GM21528 (cell line): ENCODE data around the gene CAPS2.
"Not testable (repeated sequence)": the region's sequence is repeated elsewhere in the genome, so short reads cannot be mapped to it uniquely, and the experiment has no call there.

Experiments
- ATAC-seq: cut with Tn5 transposase; IDR thresholded peaks from one replicate; pipeline ENCODE4 v1.9.1; 2021; ENCODE audit warnings: mild to moderate bottlenecking, moderate library complexity; ENCODE audit not compliant: unreplicated experiment, low FRiP score

Gene CAPS2

GRCh38 chr12:75329918-75330826 is at the start of gene CAPS2:
Gene CAPS2 (minus strand): TSS chr12:75330324. CDS start chr12:75326498, 3,826 bp downstream.
- peak; percentile 93 for ATAC-seq

- ATAC-seq, result no peak
Measured at GRCh38 chr12:75378354-75378753, 48.2 kb upstream of the CAPS2 start.

GRCh38 chr12:75374971-75375370 is 44.8 kb upstream of the CAPS2 start:
- no peak for ATAC-seq

- ATAC-seq, result no peak
Measured at GRCh38 chr12:75366629-75367028, 36.5 kb upstream of the CAPS2 start.

GRCh38 chr12:75364919-75365318 is 34.8 kb upstream of the CAPS2 start:
- ATAC-seq, result no peak

GRCh38 chr12:75361408-75361807 is 31.3 kb upstream of the CAPS2 start:
- ATAC-seq, result no peak

- no peak for ATAC-seq
Measured at GRCh38 chr12:75360920-75361319, 30.8 kb upstream of the CAPS2 start.

GRCh38 chr12:75354011-75354410 is 23.9 kb upstream of the CAPS2 start:
- ATAC-seq, result no peak

- no peak for ATAC-seq
Measured at GRCh38 chr12:75350413-75350812, 20.3 kb upstream of the CAPS2 start.

- no peak for ATAC-seq
Measured at GRCh38 chr12:75349946-75350345, 19.8 kb upstream of the CAPS2 start.

- ATAC-seq, result not testable (repeated sequence)
Measured at GRCh38 chr12:75346215-75346614, 16.1 kb upstream of the CAPS2 start.

- no peak for ATAC-seq
Measured at GRCh38 chr12:75345531-75345930, 15.4 kb upstream of the CAPS2 start.

- no peak for ATAC-seq
Measured at GRCh38 chr12:75341873-75342272, 11.7 kb upstream of the CAPS2 start.

GRCh38 chr12:75337905-75338304 is 7.8 kb upstream of the CAPS2 start:
- no peak for ATAC-seq

- ATAC-seq, result peak; percentile 60
Measured at GRCh38 chr12:75334384-75335030, 4.4 kb upstream of the CAPS2 start, which contains the start of gene GLIPR1L1. Gene GLIPR1L1 (plus strand): TSS chr12:75334670. CDS start chr12:75334729, 59 bp downstream.

- ATAC-seq, result no peak
Measured at GRCh38 chr12:75327642-75328041, 2.5 kb downstream of the CAPS2 start.

GRCh38 chr12:75323663-75324062 is 6.5 kb downstream of the CAPS2 start:
- no peak for ATAC-seq

GRCh38 chr12:75322464-75322863 is 7.7 kb downstream of the CAPS2 start:
- no peak for ATAC-seq

GRCh38 chr12:75317784-75318183 is 12.3 kb downstream of the CAPS2 start:
- no peak for ATAC-seq

GRCh38 chr12:75315518-75315917 is 14.6 kb downstream of the CAPS2 start:
- no peak for ATAC-seq

- ATAC-seq, result no peak
Measured at GRCh38 chr12:75311369-75311768, 18.8 kb downstream of the CAPS2 start.

- ATAC-seq, result no peak
Measured at GRCh38 chr12:75308279-75308678, 21.8 kb downstream of the CAPS2 start.
